ENCODE measurements around the gene PAPOLG.

Gene PAPOLG

GRCh38 chr2:60832621-60833020 is 76.6 kb downstream of the PAPOLG start:
- Histone ChIP-seq H2BK15ac (replicated peaks; ENCODE audit: low read depth) (no peak overlapping the region), H3K18ac (ENCODE audit: low read length) (no peak overlapping the region), H3K23ac (ENCODE audit: low read length) (no peak overlapping the region), H2BK120ac (ENCODE audit: low read depth, low read length) (no peak overlapping the region), H3K79me1 (ENCODE audit: low read length) (no peaks in the 10 kb centered on the region), H3K9ac (ENCODE audit: low read length) (no peak overlapping the region), H3K36me3 (ENCODE audit: control insufficient read depth, insufficient read depth, low read length) (no peaks in the 10 kb centered on the region), H4K5ac (ENCODE audit: low read length) (no peak overlapping the region), H3K4me1 (ENCODE audit: control insufficient read depth, low read depth, low read length) (no peaks in the 10 kb centered on the region), H3K56ac (ENCODE audit: low read length) (no peak overlapping the region), H3K27me3 (ENCODE audit: insufficient read depth, low read length, poor library complexity) (no peaks in the 10 kb centered on the region), H3K4me2 (ENCODE audit: low read length) (no peak overlapping the region), H3K4me3 (ENCODE audit: low read length) (no peak overlapping the region), H2BK5ac (ENCODE audit: low read length) (no peak overlapping the region), H3K4ac (ENCODE audit: low read depth, low read length) (no peak overlapping the region), H2AK5ac (ENCODE audit: low read length) (no peak overlapping the region), H4K8ac (ENCODE audit: low read depth, low read length) (no peak overlapping the region), H3K79me2 (ENCODE audit: control insufficient read depth, insufficient read depth, low read length) (no peaks in the 10 kb centered on the region), H3K27ac (ENCODE audit: low read depth, low read length) (no peak overlapping the region)
- no CpG with 5 or more reads among the region's 2 CpGs for WGBS (ENCODE audit: extremely low coverage, insufficient coverage, low lambda C conversion rate)
- no peak for DNase-seq

- H3K4me1 ChIP-seq (ENCODE audit: control insufficient read depth, low read depth, low read length): no peaks in the 10 kb centered on the region
- H4K8ac ChIP-seq (ENCODE audit: low read depth, low read length): no peak overlapping the region
- no peak overlapping the region for H3K27ac ChIP-seq (ENCODE audit: low read depth, low read length)
- H3K79me1 ChIP-seq (ENCODE audit: low read length): no peaks in the 10 kb centered on the region
- no peak overlapping the region for H3K23ac ChIP-seq (ENCODE audit: low read length)
- H3K4me2 ChIP-seq (ENCODE audit: low read length): no peak overlapping the region
- H3K18ac ChIP-seq (ENCODE audit: low read length): no peak overlapping the region
- WGBS (ENCODE audit: extremely low coverage, insufficient coverage, low lambda C conversion rate): no CpG with 5 or more reads among the region's 2 CpGs
- no peaks in the 10 kb centered on the region for H3K36me3 ChIP-seq (ENCODE audit: control insufficient read depth, insufficient read depth, low read length)
- peak; percentile 37 for DNase-seq
- H3K4me3 ChIP-seq (ENCODE audit: low read length): no peak overlapping the region
- H4K5ac ChIP-seq (ENCODE audit: low read length): no peak overlapping the region
- no peak overlapping the region for H3K56ac ChIP-seq (ENCODE audit: low read length)
- no peak overlapping the region for H2BK15ac ChIP-seq (replicated peaks; ENCODE audit: low read depth)
- H3K79me2 ChIP-seq (ENCODE audit: control insufficient read depth, insufficient read depth, low read length): no peaks in the 10 kb centered on the region
- no peaks in the 10 kb centered on the region for H3K27me3 ChIP-seq (ENCODE audit: insufficient read depth, low read length, poor library complexity)
- no peak overlapping the region for H3K9ac ChIP-seq (ENCODE audit: low read length)
- H2BK120ac ChIP-seq (ENCODE audit: low read depth, low read length): no peak overlapping the region
- no peak overlapping the region for H2AK5ac ChIP-seq (ENCODE audit: low read length)
- no peak overlapping the region for H3K4ac ChIP-seq (ENCODE audit: low read depth, low read length)
- no peak overlapping the region for H2BK5ac ChIP-seq (ENCODE audit: low read length)
Measured at GRCh38 chr2:60834270-60834717, 78.2 kb downstream of the PAPOLG start.

- H3K27me3 ChIP-seq (ENCODE audit: insufficient read depth, low read length, poor library complexity): no peaks in the 10 kb centered on the region
- no peak overlapping the region for H3K9ac ChIP-seq (ENCODE audit: low read length)
- H3K27ac ChIP-seq (ENCODE audit: low read depth, low read length): no peak overlapping the region
- H4K8ac ChIP-seq (ENCODE audit: low read depth, low read length): no peak overlapping the region
- WGBS (ENCODE audit: extremely low coverage, insufficient coverage, low lambda C conversion rate): no CpG with 5 or more reads among the region's 3 CpGs
- H3K4me1 ChIP-seq (ENCODE audit: control insufficient read depth, low read depth, low read length): no peaks in the 10 kb centered on the region
- no peak overlapping the region for H4K5ac ChIP-seq (ENCODE audit: low read length)
- H3K23ac ChIP-seq (ENCODE audit: low read length): no peak overlapping the region
- no peak overlapping the region for H3K4me2 ChIP-seq (ENCODE audit: low read length)
- H3K18ac ChIP-seq (ENCODE audit: low read length): no peak overlapping the region
- H3K79me2 ChIP-seq (ENCODE audit: control insufficient read depth, insufficient read depth, low read length): no peaks in the 10 kb centered on the region
- H3K4me3 ChIP-seq (ENCODE audit: low read length): no peak overlapping the region
- no peaks in the 10 kb centered on the region for H3K36me3 ChIP-seq (ENCODE audit: control insufficient read depth, insufficient read depth, low read length)
- H3K4ac ChIP-seq (ENCODE audit: low read depth, low read length): no peak overlapping the region
- H2BK5ac ChIP-seq (ENCODE audit: low read length): no peak overlapping the region
- H3K79me1 ChIP-seq (ENCODE audit: low read length): no peaks in the 10 kb centered on the region
- no peak overlapping the region for H2BK15ac ChIP-seq (replicated peaks; ENCODE audit: low read depth)
- no peak overlapping the region for H2BK120ac ChIP-seq (ENCODE audit: low read depth, low read length)
- H2AK5ac ChIP-seq (ENCODE audit: low read length): no peak overlapping the region
- no peak for DNase-seq
- H3K56ac ChIP-seq (ENCODE audit: low read length): no peak overlapping the region
Measured at GRCh38 chr2:60836491-60836890, 80.4 kb downstream of the PAPOLG start.

GRCh38 chr2:60837123-60837522 is 81.1 kb downstream of the PAPOLG start:
- no peak overlapping the region for H3K23ac ChIP-seq (ENCODE audit: low read length)
- no CpG with 5 or more reads among the region's 1 CpG for WGBS (ENCODE audit: extremely low coverage, insufficient coverage, low lambda C conversion rate)

GRCh38 chr2:60838481-60838880 is 82.4 kb downstream of the PAPOLG start:
- H3K36me3 ChIP-seq (ENCODE audit: control insufficient read depth, insufficient read depth, low read length): no peaks in the 10 kb centered on the region
- H3K4me3 ChIP-seq (ENCODE audit: low read length): no peak overlapping the region
- no peaks in the 10 kb centered on the region for H3K27me3 ChIP-seq (ENCODE audit: insufficient read depth, low read length, poor library complexity)
- H4K5ac ChIP-seq (ENCODE audit: low read length): no peak overlapping the region
- H3K4me1 ChIP-seq (ENCODE audit: control insufficient read depth, low read depth, low read length): no peaks in the 10 kb centered on the region
- no peak overlapping the region for H3K23ac ChIP-seq (ENCODE audit: low read length)
- no CpG with 5 or more reads among the region's 3 CpGs for WGBS (ENCODE audit: extremely low coverage, insufficient coverage, low lambda C conversion rate)
- DNase-seq: no peak
- H3K27ac ChIP-seq (ENCODE audit: low read depth, low read length): no peak overlapping the region
- H3K18ac ChIP-seq (ENCODE audit: low read length): no peak overlapping the region
- H3K4me2 ChIP-seq (ENCODE audit: low read length): no peak overlapping the region
- no peak overlapping the region for H3K56ac ChIP-seq (ENCODE audit: low read length)
- no peaks in the 10 kb centered on the region for H3K79me2 ChIP-seq (ENCODE audit: control insufficient read depth, insufficient read depth, low read length)
- no peak overlapping the region for H3K9ac ChIP-seq (ENCODE audit: low read length)
- no peak overlapping the region for H2AK5ac ChIP-seq (ENCODE audit: low read length)
- no peak overlapping the region for H2BK120ac ChIP-seq (ENCODE audit: low read depth, low read length)
- H3K79me1 ChIP-seq (ENCODE audit: low read length): no peaks in the 10 kb centered on the region
- no peak overlapping the region for H2BK5ac ChIP-seq (ENCODE audit: low read length)
- no peak overlapping the region for H3K4ac ChIP-seq (ENCODE audit: low read depth, low read length)
- no peak overlapping the region for H2BK15ac ChIP-seq (replicated peaks; ENCODE audit: low read depth)
- no peak overlapping the region for H4K8ac ChIP-seq (ENCODE audit: low read depth, low read length)

More at GRCh38 chr2:60837123-60837522, 81.1 kb downstream of the PAPOLG start:
- Histone ChIP-seq H2BK120ac (ENCODE audit: low read depth, low read length) (no peak overlapping the region), H4K5ac (ENCODE audit: low read length) (no peak overlapping the region), H2AK5ac (ENCODE audit: low read length) (no peak overlapping the region), H4K8ac (ENCODE audit: low read depth, low read length) (no peak overlapping the region), H2BK15ac (replicated peaks; ENCODE audit: low read depth) (no peak overlapping the region), H3K4me1 (ENCODE audit: control insufficient read depth, low read depth, low read length) (no peaks in the 10 kb centered on the region), H3K4me3 (ENCODE audit: low read length) (no peak overlapping the region), H3K56ac (ENCODE audit: low read length) (no peak overlapping the region), H3K36me3 (ENCODE audit: control insufficient read depth, insufficient read depth, low read length) (no peaks in the 10 kb centered on the region), H3K27ac (ENCODE audit: low read depth, low read length) (no peak overlapping the region), H3K79me2 (ENCODE audit: control insufficient read depth, insufficient read depth, low read length) (no peaks in the 10 kb centered on the region), H3K79me1 (ENCODE audit: low read length) (no peaks in the 10 kb centered on the region), H3K4me2 (ENCODE audit: low read length) (no peak overlapping the region), H2BK5ac (ENCODE audit: low read length) (no peak overlapping the region), H3K18ac (ENCODE audit: low read length) (no peak overlapping the region), H3K9ac (ENCODE audit: low read length) (no peak overlapping the region), H3K27me3 (ENCODE audit: insufficient read depth, low read length, poor library complexity) (no peaks in the 10 kb centered on the region), H3K4ac (ENCODE audit: low read depth, low read length) (no peak overlapping the region)
- no peak for DNase-seq

GRCh38 chr2:60839126-60839813 is 83.2 kb downstream of the PAPOLG start:
- Histone ChIP-seq H3K56ac (ENCODE audit: low read length) (no peak overlapping the region), H2BK120ac (ENCODE audit: low read depth, low read length) (no peak overlapping the region), H3K27me3 (ENCODE audit: insufficient read depth, low read length, poor library complexity) (no peaks in the 10 kb centered on the region), H3K18ac (ENCODE audit: low read length) (no peak overlapping the region), H3K79me2 (ENCODE audit: control insufficient read depth, insufficient read depth, low read length) (no peaks in the 10 kb centered on the region), H3K4ac (ENCODE audit: low read depth, low read length) (no peak overlapping the region), H3K4me3 (ENCODE audit: low read length) (no peak overlapping the region), H3K4me1 (ENCODE audit: control insufficient read depth, low read depth, low read length) (no peaks in the 10 kb centered on the region), H3K9ac (ENCODE audit: low read length) (no peak overlapping the region), H3K4me2 (ENCODE audit: low read length) (no peak overlapping the region), H2BK5ac (ENCODE audit: low read length) (no peak overlapping the region), H4K8ac (ENCODE audit: low read depth, low read length) (no peak overlapping the region), H3K27ac (ENCODE audit: low read depth, low read length) (no peak overlapping the region), H4K5ac (ENCODE audit: low read length) (no peak overlapping the region), H3K23ac (ENCODE audit: low read length) (no peak overlapping the region), H2AK5ac (ENCODE audit: low read length) (no peak overlapping the region), H3K79me1 (ENCODE audit: low read length) (no peaks in the 10 kb centered on the region), H2BK15ac (replicated peaks; ENCODE audit: low read depth) (no peak overlapping the region), H3K36me3 (ENCODE audit: control insufficient read depth, insufficient read depth, low read length) (no peaks in the 10 kb centered on the region)
- WGBS (ENCODE audit: extremely low coverage, insufficient coverage, low lambda C conversion rate): no CpG with 5 or more reads among the region's 9 CpGs
- peak; percentile 3 for DNase-seq

All from mesendoderm (in vitro differentiated cells).